ENCODE measurements around the gene CDC5L. TPM values are rescaled to one million over a fixed set of nuclear protein-coding genes. Genes with fewer than 3 reads are reported as not detected.
A peak's percentile ranks its signal among the peaks of the same experiment; 100 is the strongest.

Gene CDC5L
- total RNA-seq, 4 donors from 2014 or later, result 10.0 to 19.3 (median 14.7) TPM

DNA sequence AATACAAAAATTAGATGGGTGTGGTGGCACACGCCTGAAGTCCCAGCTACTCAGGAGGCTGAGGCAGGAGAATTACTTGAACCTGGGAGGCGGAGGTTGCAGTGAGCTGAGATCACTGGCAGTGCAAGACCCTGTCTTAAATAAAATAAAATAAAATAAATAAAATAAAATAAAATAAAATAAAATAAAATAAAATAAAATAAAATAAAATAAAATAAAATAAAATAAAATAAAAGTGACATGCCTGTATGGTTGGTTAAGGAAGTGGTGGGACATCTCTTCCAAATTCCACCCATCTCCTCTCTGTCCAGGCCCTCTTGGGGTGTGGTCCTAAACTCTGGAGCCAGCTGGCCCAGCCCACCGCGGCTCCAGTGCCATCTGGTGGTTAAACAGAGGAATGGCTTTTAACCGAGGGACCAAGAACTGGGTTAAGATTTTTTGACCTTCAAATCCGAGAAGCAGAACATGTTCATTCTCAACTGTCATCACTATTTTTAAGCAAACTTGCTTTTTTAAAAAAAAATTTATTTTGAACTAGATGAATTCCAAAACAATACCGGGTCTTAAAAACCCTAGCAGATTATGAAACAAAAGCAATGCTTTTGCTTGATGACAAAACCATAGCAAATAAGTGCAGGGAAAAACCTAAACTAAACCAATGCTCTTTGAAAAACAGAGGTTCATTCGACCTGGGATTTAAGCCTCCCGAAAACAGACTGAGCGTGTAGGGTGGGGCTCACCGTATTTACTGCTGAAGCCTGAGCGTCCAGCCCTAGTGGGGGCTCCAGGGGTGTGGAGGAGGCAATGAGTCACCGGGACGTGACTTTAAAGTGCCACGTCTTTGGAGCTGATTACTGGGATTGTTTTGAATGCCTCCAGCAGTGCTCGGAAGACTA, 68.8 kb downstream of the CDC5L start:
- no peak for TF ChIP-seq POLR2A (IDR thresholded peaks at IDR 0.05)
- TF ChIP-seq, protein P1, sequence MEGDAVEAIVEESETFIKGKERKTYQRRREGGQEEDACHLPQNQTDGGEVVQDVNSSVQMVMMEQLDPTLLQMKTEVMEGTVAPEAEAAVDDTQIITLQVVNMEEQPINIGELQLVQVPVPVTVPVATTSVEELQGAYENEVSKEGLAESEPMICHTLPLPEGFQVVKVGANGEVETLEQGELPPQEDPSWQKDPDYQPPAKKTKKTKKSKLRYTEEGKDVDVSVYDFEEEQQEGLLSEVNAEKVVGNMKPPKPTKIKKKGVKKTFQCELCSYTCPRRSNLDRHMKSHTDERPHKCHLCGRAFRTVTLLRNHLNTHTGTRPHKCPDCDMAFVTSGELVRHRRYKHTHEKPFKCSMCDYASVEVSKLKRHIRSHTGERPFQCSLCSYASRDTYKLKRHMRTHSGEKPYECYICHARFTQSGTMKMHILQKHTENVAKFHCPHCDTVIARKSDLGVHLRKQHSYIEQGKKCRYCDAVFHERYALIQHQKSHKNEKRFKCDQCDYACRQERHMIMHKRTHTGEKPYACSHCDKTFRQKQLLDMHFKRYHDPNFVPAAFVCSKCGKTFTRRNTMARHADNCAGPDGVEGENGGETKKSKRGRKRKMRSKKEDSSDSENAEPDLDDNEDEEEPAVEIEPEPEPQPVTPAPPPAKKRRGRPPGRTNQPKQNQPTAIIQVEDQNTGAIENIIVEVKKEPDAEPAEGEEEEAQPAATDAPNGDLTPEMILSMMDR (IDR thresholded peaks at IDR 0.05), result peak; percentile 47 to 80 (median 75)
- 12 to 22% methylated on average over 16 of the region's 16 CpGs for WGBS, 2 donors
- Histone ChIP-seq H3K4me3 (peak overlapping the region in 2 of 4 donors; percentile 22 to 33), H3K27me3 (peaks cover 0 to 28% (median 0%) of the 10 kb centered on the region in 4 donors), H3K4me1 (peaks cover 6 to 24% (median 14%) of the 10 kb centered on the region in 3 donors), H3K36me3 (peaks cover 0 to 11% (median 0%) of the 10 kb centered on the region in 3 donors), H3K27ac (peak overlapping the region in 1 of 4 donors; percentile 46), H3K9me3 (no peaks in the 10 kb centered on the region)
- DNase-seq, result no peak
- intact Hi-C loops (cut with DNase I), result no loop called here

DNA sequence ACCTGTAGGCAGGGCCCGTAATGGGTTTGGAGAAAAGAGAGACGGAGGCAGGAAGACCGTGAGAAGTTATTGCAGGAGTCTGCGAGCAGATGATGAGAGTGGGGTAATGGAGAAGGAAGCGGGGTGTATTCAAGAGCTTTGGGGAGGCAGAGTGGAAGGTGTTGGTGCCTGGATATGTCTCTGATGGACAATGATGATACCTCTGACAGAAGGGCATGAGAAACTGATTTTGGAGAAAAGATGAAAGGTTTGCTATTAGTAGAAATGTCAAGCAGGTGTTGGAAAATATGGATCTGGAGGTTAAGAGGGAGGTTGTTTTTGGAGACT, 69.4 kb downstream of the CDC5L start:
- 31 to 40% methylated on average over 5 of the region's 5 CpGs for WGBS, 2 donors
- peaks cover 6 to 24% (median 13%) of the 10 kb centered on the region in 3 donors for H3K4me1 ChIP-seq
- H3K36me3 ChIP-seq, result peaks cover 0 to 6% (median 0%) of the 10 kb centered on the region in 3 donors
- TF ChIP-seq POLR2A (IDR thresholded peaks at IDR 0.05), result no peak
- TF ChIP-seq, protein P1 (IDR thresholded peaks at IDR 0.05), result no peak
- no peaks in the 10 kb centered on the region for H3K9me3 ChIP-seq
- intact Hi-C loops (cut with DNase I), result no loop called here
- H3K27ac ChIP-seq, result peak overlapping the region in 1 of 4 donors; percentile 46
- peaks cover 0 to 28% (median 0%) of the 10 kb centered on the region in 4 donors for H3K27me3 ChIP-seq
- H3K4me3 ChIP-seq, result peak overlapping the region in 2 of 4 donors; percentile 22 to 33
- no peak for DNase-seq

DNA sequence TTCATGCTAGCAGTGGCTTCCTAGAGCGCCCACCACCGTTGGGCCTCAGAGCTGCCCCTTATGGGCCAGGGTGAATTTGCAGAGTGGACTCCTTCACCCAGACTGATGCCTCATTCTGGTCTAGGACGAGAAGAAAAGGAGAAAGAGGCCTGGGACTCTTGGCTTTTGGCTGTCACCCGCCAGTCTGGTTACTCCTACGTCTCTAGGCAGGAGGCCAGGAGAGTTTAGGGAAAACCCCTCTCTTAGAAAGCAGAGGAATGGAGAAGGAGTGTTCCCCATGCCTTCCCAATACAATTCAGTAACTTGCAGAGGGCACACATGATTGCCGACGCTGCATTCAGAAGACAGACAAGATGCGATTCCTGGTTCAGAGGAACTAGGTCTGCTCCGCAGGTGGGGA, 70.1 kb downstream of the CDC5L start:
- Histone ChIP-seq H3K36me3 (no peaks in the 10 kb centered on the region), H3K27me3 (peaks cover 0 to 28% (median 0%) of the 10 kb centered on the region in 4 donors)
- intact Hi-C loops (cut with DNase I), result no loop called here

DNA sequence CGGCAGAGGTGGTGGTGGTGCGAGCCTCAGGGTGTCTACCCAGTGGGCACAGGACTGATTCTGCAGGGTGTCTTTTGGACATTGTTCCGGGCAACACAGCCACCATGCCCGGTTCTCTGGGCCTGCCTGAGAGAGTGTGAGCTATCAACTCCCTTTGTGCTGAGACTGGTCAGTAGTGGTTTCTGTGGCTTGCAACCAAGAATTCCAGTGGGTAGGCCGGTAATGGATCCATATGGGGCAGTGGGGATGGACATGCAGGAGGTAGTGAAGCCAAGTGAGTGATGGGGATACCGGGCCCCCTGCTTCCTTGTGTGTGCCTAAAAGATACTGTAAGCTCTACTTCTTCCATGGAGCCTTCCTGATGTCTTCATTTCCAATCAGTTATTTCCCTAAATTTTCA, 71.0 kb downstream of the CDC5L start:
- Histone ChIP-seq H3K36me3 (no peaks in the 10 kb centered on the region), H3K9me3 (no peaks in the 10 kb centered on the region), H3K4me1 (peaks cover 6 to 19% (median 10%) of the 10 kb centered on the region in 3 donors), H3K27me3 (peaks cover 0 to 28% (median 0%) of the 10 kb centered on the region in 4 donors), H3K4me3 (no peak overlapping the region), H3K27ac (no peak overlapping the region)
- no peak for DNase-seq
- intact Hi-C loops (cut with DNase I), result no loop called here
- TF ChIP-seq, protein P1 (IDR thresholded peaks at IDR 0.05), result no peak
- no peak for TF ChIP-seq POLR2A (IDR thresholded peaks at IDR 0.05)
- 86 to 100% methylated on average over 1 to 6 of the region's 6 CpGs for WGBS, 2 donors

More for the DNA sequence above, 70.1 kb downstream of the CDC5L start:
- 52 to 55% methylated on average over 8 to 9 of the region's 9 CpGs for WGBS, 2 donors
- no peak overlapping the region for H3K27ac ChIP-seq
- no peaks in the 10 kb centered on the region for H3K9me3 ChIP-seq
- H3K4me3 ChIP-seq, result no peak overlapping the region
- DNase-seq, result no peak
- H3K4me1 ChIP-seq, result peaks cover 6 to 19% (median 10%) of the 10 kb centered on the region in 3 donors
- TF ChIP-seq, protein P1 (IDR thresholded peaks at IDR 0.05), result no peak
- TF ChIP-seq POLR2A (IDR thresholded peaks at IDR 0.05), result no peak

DNA sequence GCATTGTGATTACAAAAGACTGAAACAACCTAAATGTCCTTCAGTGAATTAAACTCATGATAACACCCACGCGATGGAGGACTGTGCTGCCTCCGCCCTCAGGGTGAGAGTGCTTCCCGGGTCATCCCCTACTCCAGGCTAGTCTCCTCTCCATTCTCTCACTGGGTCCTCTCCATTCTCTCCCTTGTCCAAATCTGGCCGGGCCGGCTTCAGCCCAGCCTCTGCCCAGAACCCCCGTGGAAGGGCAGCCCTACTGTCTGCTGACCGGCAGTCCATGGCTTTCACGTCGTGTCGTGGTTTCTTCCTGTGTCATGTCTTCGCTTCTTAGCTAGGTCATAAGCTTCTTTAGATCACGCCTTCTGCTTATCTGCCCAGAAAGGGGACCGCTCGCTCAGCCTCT, 74.8 kb downstream of the CDC5L start:
- no peak for TF ChIP-seq POLR2A (IDR thresholded peaks at IDR 0.05)
- TF ChIP-seq, protein P1 (IDR thresholded peaks at IDR 0.05), result no peak
- Histone ChIP-seq H3K36me3 (no peaks in the 10 kb centered on the region), H3K4me3 (no peak overlapping the region), H3K27me3 (peaks cover 0 to 28% (median 0%) of the 10 kb centered on the region in 4 donors), H3K27ac (no peak overlapping the region), H3K4me1 (peaks cover 0 to 7% (median 1%) of the 10 kb centered on the region in 3 donors), H3K9me3 (no peaks in the 10 kb centered on the region)
- no peak for DNase-seq
- intact Hi-C loops (cut with DNase I), result no loop called here
- 84 to 87% methylated on average over 15 of the region's 15 CpGs for WGBS, 2 donors

Measured in esophagus squamous epithelium (tissue), 5 donors.